H9 (cell line): ENCODE data around the gene DCST1. TPM values are rescaled to one million over a fixed set of nuclear protein-coding genes. Genes with fewer than 3 reads are reported as not detected.

ENCODE experiments used
- DNase-seq: peaks from one replicate; pipeline ENCODE4 v3.0.0-alpha.2; 2017
- H2AFZ ChIP-seq: one replicate; pipeline ENCODE4 v1.6.1; 2013; ENCODE audit warnings: mild to moderate bottlenecking, low read length, control low read depth, moderate library complexity
- H2AK5ac ChIP-seq: 2 replicates; pipeline ENCODE4 v1.6.1; 2013; ENCODE audit warnings: low read length, control low read depth, mixed read lengths; ENCODE audit not compliant: insufficient read length
- H2BK120ac ChIP-seq: one replicate; pipeline ENCODE4 v1.6.1; 2013; ENCODE audit warnings: low read depth, mild to moderate bottlenecking, low read length, control low read depth, inconsistent platforms; ENCODE audit not compliant: poor library complexity, severe bottlenecking
- H2BK12ac ChIP-seq: 2 replicates; pipeline ENCODE4 v1.6.1; 2013; ENCODE audit warnings: low read length, control low read depth, mixed read lengths, low read depth; ENCODE audit not compliant: insufficient read length
- H2BK15ac ChIP-seq: 2 replicates; pipeline ENCODE4 v1.6.1; 2013; ENCODE audit warnings: low read depth, low read length, control low read depth
- H2BK20ac ChIP-seq: one replicate; pipeline ENCODE4 v1.6.1; 2013; ENCODE audit warnings: low read depth, mild to moderate bottlenecking, low read length, control low read depth, inconsistent platforms; ENCODE audit not compliant: poor library complexity, severe bottlenecking
- H2BK5ac ChIP-seq: 2 replicates; pipeline ENCODE4 v1.6.1; 2013; ENCODE audit warnings: low read length, control low read depth, mixed read lengths; ENCODE audit not compliant: insufficient read length
- H3K14ac ChIP-seq: 2 replicates; pipeline ENCODE4 v1.6.1; 2013; ENCODE audit warnings: low read length, control low read depth; ENCODE audit not compliant: insufficient read depth
- H3K18ac ChIP-seq: 2 replicates; pipeline ENCODE4 v1.6.1; 2013; ENCODE audit warnings: low read depth, mild to moderate bottlenecking, mixed read lengths, low read length, control low read depth; ENCODE audit not compliant: insufficient read length
- H3K23ac ChIP-seq: 2 replicates; pipeline ENCODE4 v1.6.1; 2013; ENCODE audit warnings: low read length, control low read depth, mixed read lengths, low read depth; ENCODE audit not compliant: insufficient read length
- H3K23me2 ChIP-seq: 2 replicates; pipeline ENCODE4 v1.6.1; 2013; ENCODE audit warnings: low read depth, mild to moderate bottlenecking, mixed read lengths, low read length, control low read depth; ENCODE audit not compliant: insufficient read length, poor library complexity, severe bottlenecking
- H3K27ac ChIP-seq: 2 replicates; pipeline ENCODE4 v1.5.1; 2013; ENCODE audit warnings: low read length, control low read depth, mixed read lengths, low read depth; ENCODE audit not compliant: insufficient read length
- H3K27me3 ChIP-seq: 2 replicates; pipeline ENCODE4 v1.6.1; 2013; ENCODE audit warnings: low read length, control low read depth, inconsistent platforms; ENCODE audit not compliant: insufficient read depth
- H3K4ac ChIP-seq: 2 replicates; pipeline ENCODE4 v1.6.1; 2013; ENCODE audit warnings: low read depth, mild to moderate bottlenecking, control low read depth, inconsistent platforms, low read length, moderate library complexity
- H3K4me1 ChIP-seq: 2 replicates; pipeline ENCODE4 v1.6.1; 2013; ENCODE audit warnings: low read length, control low read depth, inconsistent platforms; ENCODE audit not compliant: insufficient read depth
- H3K4me2 ChIP-seq: 2 replicates; pipeline ENCODE4 v1.6.1; 2013; ENCODE audit warnings: low read length, control low read depth, mixed read lengths; ENCODE audit not compliant: insufficient read length, insufficient read depth
- H3K56ac ChIP-seq: 2 replicates; pipeline ENCODE4 v1.6.1; 2013; ENCODE audit warnings: low read depth, mild to moderate bottlenecking, mixed read lengths, low read length, control low read depth; ENCODE audit not compliant: insufficient read length
- H3K79me1 ChIP-seq: 2 replicates; pipeline ENCODE4 v1.6.1; 2013; ENCODE audit warnings: low read depth, mild to moderate bottlenecking, moderate library complexity, low read length, control low read depth, inconsistent platforms; ENCODE audit not compliant: insufficient read depth, poor library complexity, severe bottlenecking
- H3K79me2 ChIP-seq: 2 replicates; pipeline ENCODE4 v1.6.1; 2013; ENCODE audit warnings: low read length, control low read depth, inconsistent platforms; ENCODE audit not compliant: insufficient read depth
- H3K9ac ChIP-seq: 2 replicates; pipeline ENCODE4 v1.6.1; 2013; ENCODE audit warnings: low read length, control low read depth, mixed read lengths; ENCODE audit not compliant: insufficient read length; ENCODE audit errors: extremely low read depth
- H3K9me3 ChIP-seq: one replicate; pipeline ENCODE4 v1.6.1; 2013; ENCODE audit warnings: low read depth, low read length, inconsistent platforms; ENCODE audit not compliant: control insufficient read depth
- H3T11ph ChIP-seq: one replicate; pipeline ENCODE4 v1.6.1; 2013; ENCODE audit warnings: mild to moderate bottlenecking, low read length, control low read depth, inconsistent platforms
- H4K20me1 ChIP-seq: one replicate; pipeline ENCODE4 v1.6.1; 2013; ENCODE audit not compliant: control insufficient read depth, insufficient read length, insufficient read depth
- H4K5ac ChIP-seq: 2 replicates; pipeline ENCODE4 v1.6.1; 2013; ENCODE audit warnings: low read depth, mild to moderate bottlenecking, mixed read lengths, low read length, control low read depth; ENCODE audit not compliant: insufficient read length
- H4K8ac ChIP-seq: replicated peaks from 2 replicates; pipeline ENCODE4 v1.6.1; 2013; ENCODE audit warnings: low read length, control low read depth, mixed read lengths, low read depth; ENCODE audit not compliant: insufficient read length
- H4K91ac ChIP-seq: 2 replicates; pipeline ENCODE4 v1.6.1; 2013; ENCODE audit warnings: low read depth, mild to moderate bottlenecking, moderate library complexity, mixed read lengths, low read length, control low read depth; ENCODE audit not compliant: insufficient read length
- H3K27ac Mint-ChIP-seq, 3 experiments: 2 replicates in 2 of 3; 3 replicates in 1 of 3; pipeline ENCODE4 v1.8.0; 2020 to 2021; ENCODE audit warnings: mixed read lengths in 3 of 3, mild to moderate bottlenecking in 1 of 3, moderate library complexity in 1 of 3
- H3K27me3 Mint-ChIP-seq: 2 replicates; pipeline ENCODE4 v1.8.0; 2021; ENCODE audit warnings: low read depth, mild to moderate bottlenecking, moderate library complexity, mixed read lengths
- H3K36me3 Mint-ChIP-seq, 3 experiments: 2 replicates in 2 of 3; 3 replicates in 1 of 3; pipeline ENCODE4 v1.8.0; 2020 to 2021; ENCODE audit warnings: low read depth in 3 of 3, mixed read lengths in 3 of 3; ENCODE audit not compliant: insufficient read depth in 1 of 3
- H3K4me1 Mint-ChIP-seq, 2 experiments: 2 replicates each; pipeline ENCODE4 v1.8.0; 2020; ENCODE audit warnings: mixed read lengths in 2 of 2
- H3K4me3 Mint-ChIP-seq, 2 experiments: 2 replicates in 1 of 2; 3 replicates in 1 of 2; pipeline ENCODE4 v1.8.0; 2020 to 2021; ENCODE audit warnings: mild to moderate bottlenecking in 2 of 2, mixed read lengths in 2 of 2, moderate library complexity in 1 of 2
- H3K9me3 Mint-ChIP-seq, 2 experiments: 2 replicates in 1 of 2; 3 replicates in 1 of 2; pipeline ENCODE4 v1.8.0; 2020; ENCODE audit warnings: mild to moderate bottlenecking in 2 of 2, mixed read lengths in 2 of 2, moderate library complexity in 1 of 2
- CTCF ChIP-seq: fragments of 200-600 bp; sonication (generic); conservative IDR thresholded peaks from 3 replicates; pipeline ENCODE4 v1.8.0; 2021; ENCODE audit warnings: antibody characterized with exemption, mild to moderate bottlenecking
- WGBS: extraction: QIAGEN DNeasy Blood & Tissue Kit; methylation state at CpG from one replicate; pipeline ENCODE4 v1.1.7; 2013; ENCODE audit warnings: missing lambda C conversion rate, low lambda C conversion rate, mixed read lengths; ENCODE audit not compliant: insufficient read length; ENCODE audit errors: extremely low coverage; 5-methylcytosine and 5-hydroxymethylcytosine counted together
- total RNA-seq: library from RNA; stranded (reverse); gene quantifications from 2 replicates; pipeline ENCODE4 v1.2.1, GENCODE V29; 2021

DCST1 gene
- total RNA-seq, 1 experiment from 2014 or later: not detected

GRCh38 chr1:155037851-155038441, 4.3 kb downstream of the DCST1 start:
- H3K18ac ChIP-seq: no peak overlapping the region

More at GRCh38 chr1:155037851-155038441, 4.3 kb downstream of the DCST1 start:
- Histone ChIP-seq H3K23ac (no peak overlapping the region), H3K56ac (no peak overlapping the region), H2BK12ac (no peak overlapping the region), H4K91ac (no peak overlapping the region), H3K14ac (no peak overlapping the region), H2BK15ac (no peak overlapping the region), H3K27me3 (no peaks in the 10 kb centered on the region), H2AK5ac (no peak overlapping the region), H3K4me2 (no peak overlapping the region), H3K79me2 (no peaks in the 10 kb centered on the region), H3T11ph (no peak overlapping the region), H3K79me1 (no peaks in the 10 kb centered on the region), H3K23me2 (no peaks in the 10 kb centered on the region), H2AFZ (no peak overlapping the region), H3K9me3 (no peaks in the 10 kb centered on the region), H2BK120ac (no peak overlapping the region), H3K27ac (no peak overlapping the region), H2BK20ac (no peak overlapping the region), H4K5ac (no peak overlapping the region), H3K9ac (no peak overlapping the region), H4K8ac (no peak overlapping the region), H4K20me1 (peaks cover 2% of the 10 kb centered on the region), H2BK5ac (no peak overlapping the region), H3K4me1 (no peaks in the 10 kb centered on the region), H3K4ac (no peak overlapping the region)
- WGBS: no CpG with 5 or more reads among the region's 6 CpGs
- H3K27me3 Mint-ChIP-seq: peaks cover 51% of the 10 kb centered on the region
- no peak for TF ChIP-seq CTCF
- DNase-seq: no peak
- H3K27ac Mint-ChIP-seq: no peak overlapping the region
- peaks cover 3 to 6% of the 10 kb centered on the region in 2 experiments; a peak in 2 of 4 replicates for H3K4me1 Mint-ChIP-seq
- no peaks in the 10 kb centered on the region for H3K9me3 Mint-ChIP-seq
- no peak overlapping the region for H3K4me3 Mint-ChIP-seq
- H3K36me3 Mint-ChIP-seq: no peaks in the 10 kb centered on the region
